Central memory CD4-positive, alpha-beta T cell (primary cell): ENCODE measurements around the gene TMEM151B.
"Not testable (repeated sequence)": the region's sequence is repeated elsewhere in the genome, so short reads cannot be mapped to it uniquely, and the experiment has no call there.

Experiments used
- DNase-seq: peaks from one replicate; pipeline ENCODE4 v3.0.0; 2022

The TMEM151B gene

GRCh38 chr6:44309092-44309491 lies 38.8 kb downstream of the TMEM151B start:
- DNase-seq: no peak

GRCh38 chr6:44309631-44310030 lies 39.4 kb downstream of the TMEM151B start:
- DNase-seq: no peak

GRCh38 chr6:44310241-44310640 lies 40.0 kb downstream of the TMEM151B start:
- DNase-seq: no peak

- DNase-seq: no peak
Observed at GRCh38 chr6:44311304-44311703, 41.1 kb downstream of the TMEM151B start.

GRCh38 chr6:44311767-44312166 lies 41.5 kb downstream of the TMEM151B start:
- DNase-seq: no peak

- peak; percentile 84 for DNase-seq
Observed at GRCh38 chr6:44312901-44313788, 42.9 kb downstream of the TMEM151B start, which contains the start of gene AARS2. Gene AARS2, minus strand, starts transcription at chr6:44313347. Its CDS starts 24 bp downstream, at chr6:44313323.

GRCh38 chr6:44314657-44315056 lies 44.4 kb downstream of the TMEM151B start:
- DNase-seq: not testable (repeated sequence)

GRCh38 chr6:44315516-44315915 lies 45.3 kb downstream of the TMEM151B start:
- DNase-seq: no peak

GRCh38 chr6:44315951-44316350 lies 45.7 kb downstream of the TMEM151B start:
- DNase-seq: no peak

- DNase-seq: no peak
Observed at GRCh38 chr6:44316481-44316880, 46.2 kb downstream of the TMEM151B start.

GRCh38 chr6:44317136-44317631 lies 46.9 kb downstream of the TMEM151B start:
- DNase-seq: not testable (repeated sequence)

- no peak for DNase-seq
Observed at GRCh38 chr6:44321210-44321609, 51.0 kb downstream of the TMEM151B start.

GRCh38 chr6:44327096-44327495 lies 56.8 kb downstream of the TMEM151B start:
- DNase-seq: no peak

GRCh38 chr6:44327760-44328159 lies 57.5 kb downstream of the TMEM151B start:
- no peak for DNase-seq

- not testable (repeated sequence) for DNase-seq
Observed at GRCh38 chr6:44328203-44328602, 58.0 kb downstream of the TMEM151B start.

- DNase-seq: no peak
Observed at GRCh38 chr6:44329858-44330257, 59.6 kb downstream of the TMEM151B start.

- no peak for DNase-seq
Observed at GRCh38 chr6:44332585-44332984, 62.3 kb downstream of the TMEM151B start.

- no peak for DNase-seq
Observed at GRCh38 chr6:44333273-44333919, 63.1 kb downstream of the TMEM151B start.

GRCh38 chr6:44333942-44334341 lies 63.7 kb downstream of the TMEM151B start:
- no peak for DNase-seq

- no peak for DNase-seq
Observed at GRCh38 chr6:44335631-44336030, 65.4 kb downstream of the TMEM151B start.

GRCh38 chr6:44338228-44339122 lies 68.2 kb downstream of the TMEM151B start:
- DNase-seq: peak; percentile 48

- DNase-seq: no peak
Observed at GRCh38 chr6:44339301-44339700, 69.1 kb downstream of the TMEM151B start.
